H1 (cell line): ENCODE results near the gene SGMS2. TPM values are rescaled to one million over a fixed set of nuclear protein-coding genes. Genes with fewer than 3 reads are reported as not detected.

ENCODE experiments used
- CTCF ChIA-PET: fragments of 300-600 bp; sonication (Branson Sonifier 250); formaldehyde crosslinking; loops from one replicate; lab custom pipeline; 2021; ENCODE audit not compliant: partially characterized antibody; lab: Charles Lee
- POLR2A ChIA-PET: fragments of 300-600 bp; sonication (Branson Sonifier 250); formaldehyde crosslinking; loops from one replicate; lab custom pipeline; 2021; ENCODE audit warnings: inconsistent platforms; ENCODE audit not compliant: partially characterized antibody; lab: Charles Lee
- DNase-seq, 2 experiments: peaks; one replicate each; pipeline versions ENCODE4 v3.0.0 to v3.0.0-alpha.2; 2010 to 2022; ENCODE audit warnings: low spot score in 2 of 2, low read depth in 1 of 2, mixed read lengths in 1 of 2
- FAIRE-seq: peaks from 2 replicates; lab custom pipeline; 2011; peaks lifted over from hg19 to GRCh38; lab: Jason Lieb, UNC
- H2AFZ ChIP-seq: 2 replicates; pipeline ENCODE4 v1.8.1; 2012; ENCODE audit warnings: low read length, inconsistent platforms
- H2AK5ac ChIP-seq: 2 replicates; pipeline ENCODE4 v1.6.1; 2013; ENCODE audit warnings: low read depth, low read length
- H2BK120ac ChIP-seq: replicated peaks from 2 replicates; pipeline ENCODE3; 2013; ENCODE audit warnings: low read depth, low read length, inconsistent platforms
- H2BK12ac ChIP-seq: 2 replicates; pipeline ENCODE4 v1.6.1; 2013; ENCODE audit warnings: low read depth, low read length
- H2BK15ac ChIP-seq: 2 replicates; pipeline ENCODE4 v1.6.1; 2013; ENCODE audit warnings: low read length
- H2BK20ac ChIP-seq: 2 replicates; pipeline ENCODE4 v1.6.1; 2013; ENCODE audit warnings: low read length
- H2BK5ac ChIP-seq: 2 replicates; pipeline ENCODE4 v1.6.1; 2013; ENCODE audit warnings: low read depth, low read length
- H3K14ac ChIP-seq: 2 replicates; pipeline ENCODE4 v1.6.1; 2013; ENCODE audit warnings: inconsistent platforms; ENCODE audit not compliant: insufficient read length
- H3K18ac ChIP-seq: 2 replicates; pipeline ENCODE4 v1.6.1; 2013; ENCODE audit warnings: low read length; ENCODE audit errors: extremely low read depth
- H3K23ac ChIP-seq: 2 replicates; pipeline ENCODE4 v1.6.1; 2013; ENCODE audit warnings: inconsistent platforms; ENCODE audit not compliant: insufficient read length
- H3K23me2 ChIP-seq: 2 replicates; pipeline ENCODE4 v1.6.1; 2013; ENCODE audit warnings: low read depth, low read length
- H3K27ac ChIP-seq: 2 replicates; pipeline ENCODE4 v1.6.1; 2011; ENCODE audit warnings: low read depth, low read length, inconsistent platforms
- H3K27me3 ChIP-seq, 4 experiments: replicated peaks in 1 of 4; 1 replicate in 1 of 4; 2 replicates in 3 of 4; pipeline versions ENCODE4 v1.6.1 to v1.8.1; 2011 to 2013; ENCODE audit warnings: low read length in 3 of 4, mild to moderate bottlenecking in 3 of 4, inconsistent platforms in 2 of 4, mixed read lengths in 2 of 4, moderate library complexity in 1 of 4; ENCODE audit not compliant: control insufficient read depth in 3 of 4, insufficient read depth in 3 of 4; ENCODE audit errors: extremely low read depth in 1 of 4
- H3K36me3 ChIP-seq, 4 experiments: 2 replicates each; pipeline versions ENCODE4 v1.6.1 to v1.8.1; 2011 to 2013; ENCODE audit warnings: mild to moderate bottlenecking in 4 of 4, low read length in 3 of 4, moderate library complexity in 2 of 4, control low read depth in 1 of 4, inconsistent platforms in 1 of 4; ENCODE audit not compliant: insufficient read depth in 4 of 4, control insufficient read depth in 2 of 4
- H3K4ac ChIP-seq: replicated peaks from 2 replicates; pipeline ENCODE3; 2013; ENCODE audit warnings: low read length, low read depth, mixed read lengths, inconsistent platforms; ENCODE audit not compliant: insufficient read length
- H3K4me1 ChIP-seq, 4 experiments: replicated peaks in 1 of 4; 1 replicate in 1 of 4; 2 replicates in 3 of 4; pipeline versions ENCODE4 v1.6.1 to v1.8.1; 2011 to 2013; ENCODE audit warnings: low read length in 3 of 4, inconsistent platforms in 2 of 4, mixed read lengths in 1 of 4; ENCODE audit not compliant: insufficient read depth in 4 of 4, control insufficient read depth in 3 of 4
- H3K4me2 ChIP-seq, 2 experiments: 2 replicates each; pipeline versions ENCODE4 v1.6.1 to v1.8.1; 2011 to 2013; ENCODE audit warnings: low read depth in 2 of 2, low read length in 2 of 2, control low read depth in 1 of 2, inconsistent platforms in 1 of 2, mild to moderate bottlenecking in 1 of 2; ENCODE audit not compliant: insufficient read depth in 1 of 2
- H3K4me3 ChIP-seq, 4 experiments: fragments of 200-600, 300-600 bp in 1 of 4; sonication (generic), shearing (Covaris generic), sonication (Bioruptor Twin) in 1 of 4; 2 replicates each; pipeline versions ENCODE4 v1.5.1 to v1.8.1; 2011 to 2016; ENCODE audit warnings: low read length in 4 of 4, low read depth in 3 of 4, control low read depth in 2 of 4, inconsistent platforms in 2 of 4, mild to moderate bottlenecking in 2 of 4, mixed read lengths in 1 of 4, moderate library complexity in 1 of 4; ENCODE audit not compliant: insufficient read depth in 2 of 4; ENCODE audit errors: extremely low read depth in 1 of 4
- H3K56ac ChIP-seq: replicated peaks from 2 replicates; pipeline ENCODE3; 2013; ENCODE audit warnings: low read depth, mild to moderate bottlenecking, mixed read lengths, low read length, inconsistent platforms; ENCODE audit not compliant: insufficient read length
- H3K79me1 ChIP-seq: 2 replicates; pipeline ENCODE4 v1.6.1; 2013; ENCODE audit warnings: low read depth, low read length, control low read depth
- H3K79me2 ChIP-seq, 2 experiments: 2 replicates each; pipeline versions ENCODE4 v1.6.1 to v1.8.1; 2012 to 2013; ENCODE audit warnings: low read length in 2 of 2, mild to moderate bottlenecking in 2 of 2, inconsistent platforms in 1 of 2; ENCODE audit not compliant: insufficient read depth in 2 of 2, control insufficient read depth in 1 of 2
- H3K9ac ChIP-seq, 4 experiments: replicated peaks in 1 of 4; 1 replicate in 1 of 4; 2 replicates in 3 of 4; pipeline versions ENCODE4 v1.6.1 to v1.8.1; 2011 to 2013; ENCODE audit warnings: low read depth in 3 of 4, low read length in 3 of 4, control low read depth in 2 of 4, mild to moderate bottlenecking in 2 of 4, moderate library complexity in 2 of 4, inconsistent platforms in 1 of 4; ENCODE audit errors: extremely low read depth in 1 of 4
- H3K9me3 ChIP-seq, 2 experiments: 2 replicates each; pipeline versions ENCODE4 v1.6.1 to v1.8.1; 2012 to 2013; ENCODE audit warnings: mild to moderate bottlenecking in 2 of 2, moderate library complexity in 2 of 2, control low read depth in 1 of 2, inconsistent platforms in 1 of 2, low read depth in 1 of 2, low read length in 1 of 2, mixed read lengths in 1 of 2; ENCODE audit not compliant: insufficient read depth in 2 of 2
- H4K20me1 ChIP-seq, 2 experiments: replicated peaks in 1 of 2; 2 replicates each; pipeline versions ENCODE3 to v1.8.1; 2011 to 2013; ENCODE audit warnings: inconsistent platforms in 2 of 2, low read length in 2 of 2, mild to moderate bottlenecking in 1 of 2; ENCODE audit not compliant: insufficient read depth in 2 of 2, control insufficient read depth in 1 of 2
- H4K5ac ChIP-seq: 2 replicates; pipeline ENCODE4 v1.6.1; 2013; ENCODE audit warnings: low read length, low read depth, mixed read lengths, inconsistent platforms; ENCODE audit not compliant: insufficient read length
- H4K8ac ChIP-seq: 2 replicates; pipeline ENCODE4 v1.8.0; 2013; ENCODE audit warnings: mild to moderate bottlenecking, moderate library complexity, low read length, inconsistent platforms; ENCODE audit not compliant: insufficient read depth; ENCODE audit errors: extremely low read depth
- H4K91ac ChIP-seq: replicated peaks from 2 replicates; pipeline ENCODE3; 2013; ENCODE audit warnings: low read length, mixed read lengths, inconsistent platforms; ENCODE audit not compliant: insufficient read length
- ATF2 ChIP-seq: IDR thresholded peaks from 2 replicates; pipeline ENCODE4 v1.6.1; 2012; ENCODE audit warnings: low read length, inconsistent platforms
- BACH1 ChIP-seq: IDR thresholded peaks from 2 replicates; pipeline ENCODE4 v1.6.1; 2012; ENCODE audit warnings: low read length, improper control_type of control experiment
- CBX8 ChIP-seq: fragments of 300-800, 300-1000 bp; sonication (generic); IDR thresholded peaks from 2 replicates; pipeline ENCODE4 v1.7.1; 2016; ENCODE audit warnings: low read depth, low read length, borderline replicate concordance
- CREB1 ChIP-seq: IDR thresholded peaks from 2 replicates; pipeline ENCODE4 v1.6.1; 2012; ENCODE audit warnings: inconsistent platforms
- CTBP2 ChIP-seq: IDR thresholded peaks from 2 replicates; pipeline ENCODE4 v1.7.0; 2011; ENCODE audit warnings: borderline replicate concordance, mild to moderate bottlenecking, moderate library complexity, mixed read lengths, low read length; ENCODE audit not compliant: insufficient read depth, insufficient read length
- HDAC2 ChIP-seq, 2 experiments: fragments of 300-600 bp in 1 of 2; sonication (generic) in 1 of 2; IDR thresholded peaks; 2 replicates each; pipeline ENCODE4 v1.6.1; 2011 to 2012; ENCODE audit warnings: low read depth in 2 of 2, low read length in 2 of 2, mild to moderate bottlenecking in 2 of 2, moderate library complexity in 2 of 2, borderline replicate concordance in 1 of 2, inconsistent platforms in 1 of 2
- KDM1A ChIP-seq: fragments of 200-600, 300-600 bp; sonication (generic); IDR thresholded peaks from 2 replicates; pipeline ENCODE4 v1.7.1; 2016; ENCODE audit warnings: mild to moderate bottlenecking, low read length, borderline replicate concordance
- NANOG ChIP-seq: IDR thresholded peaks from 2 replicates; pipeline ENCODE4 v1.6.1; 2011; ENCODE audit warnings: low read length, low read depth, mild to moderate bottlenecking, inconsistent platforms; ENCODE audit not compliant: insufficient read depth, poor library complexity, severe bottlenecking
- NRF1 ChIP-seq: IDR thresholded peaks from 2 replicates; pipeline ENCODE4 v1.6.1; 2011; ENCODE audit warnings: mild to moderate bottlenecking, low read depth, low read length, improper control_type of control experiment
- PHF8 ChIP-seq: fragments of 200-600 bp; sonication (generic); conservative IDR thresholded peaks from 2 replicates; pipeline ENCODE4 v1.7.1; 2012; ENCODE audit warnings: low read depth, mild to moderate bottlenecking, inconsistent platforms, low read length, moderate library complexity
- POU5F1 ChIP-seq: IDR thresholded peaks from 2 replicates; pipeline ENCODE4 v1.6.1; 2011; ENCODE audit warnings: low read depth, mild to moderate bottlenecking, low read length, moderate library complexity
- TAF1 ChIP-seq: IDR thresholded peaks from 2 replicates; pipeline ENCODE4 v1.6.1; 2011; ENCODE audit warnings: mild to moderate bottlenecking, low read depth, low read length
- polyA plus RNA-seq, 7 experiments: library from polyadenylated mRNA; depleted of rRNA in 3 of 7; stranded (reverse) in 5 of 7; unstranded in 2 of 7; fragments of >200 nt in 5 of 7; fragments of 200-250 nt in 2 of 7; gene quantifications; 1 replicate in 5 of 7; 2 replicates in 1 of 7; 4 replicates in 1 of 7; pipeline versions ENCODE4 v1.2.1 to v1.2.3, GENCODE V29; 2011 to 2013; ENCODE audit warnings: missing spikeins in 2 of 7, mixed read lengths in 2 of 7
- total RNA-seq: library from RNA; stranded (reverse); fragmentation: NEBNext Ultra II Directional; extraction: Animal tissue kit (Norgen Biotek cat#: 25700); gene quantifications from 2 replicates; pipeline ENCODE4 v1.2.1, GENCODE V29; 2021

Gene SGMS2
- total and polyA plus RNA-seq, 2 of the 8 experiments (the other 6 are each of a cell fraction or from before 2014, with no cell fraction given), result 0.04 to 1.3 TPM

GRCh38 chr4:107885865-107886264 is 61.1 kb downstream of the SGMS2 start:
- no peak for FAIRE-seq
- Histone ChIP-seq H3K9ac (no peak overlapping the region), H3K4me1 (no peaks in the 10 kb centered on the region), H3K56ac (no peak overlapping the region), H3K14ac (no peak overlapping the region), H3K27ac (no peak overlapping the region), H3K27me3 (no peaks in the 10 kb centered on the region), H2BK120ac (no peak overlapping the region), H3K9me3 (peaks cover 24 to 35% of the 10 kb centered on the region in 2 experiments), H3K4ac (no peak overlapping the region), H2BK5ac (no peak overlapping the region), H2AFZ (no peak overlapping the region), H3K4me3 (no peak overlapping the region), H3K23ac (no peak overlapping the region), H2AK5ac (no peak overlapping the region), H2BK20ac (no peak overlapping the region), H4K91ac (no peak overlapping the region), H3K79me1 (no peaks in the 10 kb centered on the region), H2BK15ac (no peak overlapping the region), H4K8ac (no peak overlapping the region), H4K20me1 (no peaks in the 10 kb centered on the region), H3K36me3 (peaks cover 0 to 11% (median 4%) of the 10 kb centered on the region in 4 experiments; a peak in 3 of 8 replicates), H2BK12ac (no peak overlapping the region), H3K23me2 (no peaks in the 10 kb centered on the region), H3K4me2 (no peak overlapping the region), H3K79me2 (no peaks in the 10 kb centered on the region), H4K5ac (no peak overlapping the region), H3K18ac (no peak overlapping the region)
- DNase-seq, result no peak
- ChIA-PET POLR2A (no interaction called here), CTCF (interaction anchor here (1.1 kb wide), 1 partner anchor 17 kb away, joined by 3 read pairs; no protein-coding TSS in a partner anchor)
- TF ChIP-seq PHF8 (no peak), BACH1 (no peak), NANOG (no peak), HDAC2 (IDR thresholded peaks at IDR 0.05; ENCODE audit: borderline replicate concordance in 1 of 2, low read depth in 2 of 2, low read length in 2 of 2) (no peak), NRF1 (no peak), POU5F1 (no peak), CBX8 (no peak), KDM1A (no peak), TAF1 (no peak), CTBP2 (no peak), CREB1 (no peak), ATF2 (no peak)
